Mucosa of descending colon (tissue), 3 donors: ENCODE data around the gene GOLGA6C. TPM values are rescaled to one million over a fixed set of nuclear protein-coding genes. Genes with fewer than 3 reads are reported as not detected.
A peak's percentile ranks its signal among the peaks of the same experiment; 100 is the strongest.
"Not testable (repeated sequence)": the region's sequence is repeated elsewhere in the genome, so short reads cannot be mapped to it uniquely, and the experiment has no call there.

Experiments used
- ATAC-seq: fragments of 200-7000 bp; cut with Tn5 transposase; one replicate; pipeline ENCODE4 v1.9.1; 2020; ENCODE audit warnings: mild to moderate bottlenecking, moderate library complexity
- DNase-seq, 3 donors: peaks; one replicate each; pipeline ENCODE4 v3.0.0-alpha.2; 2020
- H3K36me3 ChIP-seq: fragments of 200-600 bp; one replicate; pipeline ENCODE4 v1.8.0; 2021; ENCODE audit warnings: low read depth, mild to moderate bottlenecking
- H3K4me1 ChIP-seq: fragments of 200-600 bp; one replicate; pipeline ENCODE4 v1.8.0; 2021; ENCODE audit warnings: low read depth, mild to moderate bottlenecking
- H3K4me3 ChIP-seq: fragments of 200-600 bp; one replicate; pipeline ENCODE4 v1.8.0; 2021; ENCODE audit warnings: mild to moderate bottlenecking
- H3K9me3 ChIP-seq: fragments of 200-600 bp; one replicate; pipeline ENCODE4 v1.8.0; 2021; ENCODE audit warnings: mild to moderate bottlenecking
- CTCF ChIP-seq: fragments of 200-600 bp; IDR thresholded peaks from one replicate; pipeline ENCODE4 v1.8.0; 2022; ENCODE audit warnings: antibody characterized with exemption, mild to moderate bottlenecking
- intact Hi-C, 2 donors: fragments of 100-400 bp; cut with DNase I in 1 of 2; cut with micrococcal nuclease in 1 of 2; formaldehyde crosslinking; loops; one replicate each; pipeline versions ENCODE4 v1.11.0 to v1.11.1; 2022; cut with DNase I, micrococcal nuclease
- total RNA-seq, 3 donors: library from RNA; stranded (reverse); fragmentation: NEBNext Ultra II Directional in 2 of 3; extraction: Animal tissue kit (Norgen Biotek cat#: 25700) in 2 of 3; gene quantifications; one replicate each; pipeline versions ENCODE4 v1.2.1 to v1.2.4, GENCODE V29; 2021 to 2023
- donor health status: DM: no; HTN: no; CAD: no; lungs with moderate emphysema.
- donor health status: DM: no; HTN: no; CAD: no.
- donor health status: DM: no; HTN: yes; CAD: no.

GOLGA6C gene
- total RNA-seq, 3 donors from 2014 or later, result not detected

DNA sequence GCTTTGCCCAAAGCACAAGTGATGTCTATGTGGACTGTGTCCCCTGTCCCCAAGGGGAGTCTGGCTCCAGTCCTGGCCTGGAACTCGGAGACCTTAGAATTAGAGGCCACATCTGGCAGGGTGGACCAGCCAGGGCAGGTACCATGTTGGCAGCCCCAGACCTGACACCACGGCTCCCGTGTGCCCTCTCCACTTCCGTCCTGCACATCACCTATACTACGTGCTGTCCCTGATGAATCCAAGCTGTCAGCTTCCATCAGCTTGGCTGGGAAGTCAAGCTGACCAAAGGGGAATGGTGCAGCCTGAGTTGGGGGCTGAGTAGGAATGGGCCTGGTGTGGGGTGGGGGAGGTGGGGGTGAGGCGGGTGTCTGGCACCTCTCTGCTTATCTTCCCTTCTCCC is 41.1 kb upstream of the GOLGA6C start:
- Histone ChIP-seq H3K36me3 (no peaks in the 10 kb centered on the region), H3K4me1 (no peaks in the 10 kb centered on the region), H3K4me3 (no peak overlapping the region), H3K9me3 (no peaks in the 10 kb centered on the region)
- TF ChIP-seq CTCF, result no peak
- ATAC-seq (no peak), DNase-seq (no peak)
- intact Hi-C loops, result no loop called here

DNA sequence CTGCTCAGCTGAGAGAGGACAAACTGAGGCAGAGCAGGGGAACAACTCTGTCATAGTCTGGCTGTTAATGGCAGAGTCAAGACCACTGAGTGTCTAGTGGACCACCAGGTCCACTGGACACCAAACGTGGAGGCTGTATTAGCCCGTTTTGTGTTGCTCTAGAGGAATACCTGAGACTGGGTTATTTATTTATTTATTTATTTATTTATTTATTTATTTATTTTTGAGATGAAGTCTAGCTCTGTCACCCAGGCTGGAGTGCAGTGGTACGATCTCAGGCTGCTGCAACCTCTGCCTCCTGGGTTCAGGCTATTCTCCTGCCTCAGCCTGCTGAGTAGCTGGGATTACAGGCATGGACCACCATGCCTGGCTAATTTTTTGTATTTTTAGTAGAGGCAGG is 40.6 kb upstream of the GOLGA6C start:
- ATAC-seq, DNase-seq, H3K9me3 ChIP-seq, intact Hi-C loops, H3K4me1 ChIP-seq, H3K36me3 ChIP-seq, H3K4me3 ChIP-seq: not testable (repeated sequence)

DNA sequence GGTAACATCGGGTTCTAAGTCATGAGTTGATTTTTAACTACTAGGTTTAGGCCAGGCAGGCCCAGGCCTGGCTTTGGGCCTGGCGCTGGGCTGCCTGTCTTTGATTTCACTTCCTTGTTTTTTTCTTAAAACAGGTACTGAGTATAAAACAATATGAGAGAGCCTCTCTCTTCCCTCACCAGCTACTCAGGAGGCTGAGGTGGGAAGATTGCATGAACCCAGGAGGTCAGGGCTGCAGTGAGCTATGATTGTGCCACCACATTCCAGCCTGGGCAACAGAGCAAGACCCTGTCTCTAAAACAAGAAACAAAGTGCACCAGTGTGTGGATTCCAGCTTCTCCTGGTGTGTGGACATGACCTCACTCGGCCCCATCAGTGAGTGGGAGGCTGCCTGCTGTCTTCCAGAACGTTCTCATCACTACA is 38.6 kb upstream of the GOLGA6C start:
- H3K4me3 ChIP-seq, ATAC-seq, intact Hi-C loops, H3K4me1 ChIP-seq, H3K9me3 ChIP-seq, DNase-seq, H3K36me3 ChIP-seq: not testable (repeated sequence)

GRCh38 chr15:75223688-75224087 is 34.4 kb upstream of the GOLGA6C start:
- DNase-seq (no peak), ATAC-seq (no peak)
- Histone ChIP-seq H3K36me3 (no peaks in the 10 kb centered on the region), H3K9me3 (no peaks in the 10 kb centered on the region), H3K4me3 (no peak overlapping the region), H3K4me1 (no peaks in the 10 kb centered on the region)
- intact Hi-C loops, result no loop called here
- no peak for TF ChIP-seq CTCF

DNA sequence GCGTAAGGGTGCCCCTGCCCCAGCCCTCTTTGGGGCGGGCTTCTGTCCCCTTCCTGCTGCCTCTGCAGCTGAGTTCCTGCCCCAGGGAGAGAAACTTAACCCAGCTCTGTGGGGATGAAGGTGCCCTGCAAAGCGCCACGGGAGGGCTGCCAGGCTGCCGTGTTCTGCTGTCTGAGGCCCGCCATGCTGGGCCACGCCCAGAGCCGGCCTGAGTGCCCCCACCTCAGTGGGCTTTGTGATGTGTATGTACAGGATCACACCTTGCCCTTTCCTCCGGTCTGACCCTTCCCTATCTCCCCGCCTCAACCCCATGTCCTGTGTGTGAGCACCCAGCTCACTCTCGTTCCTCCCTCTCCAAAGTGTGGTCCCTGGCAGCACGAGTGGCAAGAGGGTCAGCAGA is 33.9 kb upstream of the GOLGA6C start:
- H3K36me3 ChIP-seq, result no peaks in the 10 kb centered on the region
- ATAC-seq (no peak), DNase-seq (no peak)
- intact Hi-C loops, result no loop called here
- H3K9me3 ChIP-seq, result no peaks in the 10 kb centered on the region
- TF ChIP-seq CTCF, result no peak
- no peaks in the 10 kb centered on the region for H3K4me1 ChIP-seq
- H3K4me3 ChIP-seq, result no peak overlapping the region

DNA sequence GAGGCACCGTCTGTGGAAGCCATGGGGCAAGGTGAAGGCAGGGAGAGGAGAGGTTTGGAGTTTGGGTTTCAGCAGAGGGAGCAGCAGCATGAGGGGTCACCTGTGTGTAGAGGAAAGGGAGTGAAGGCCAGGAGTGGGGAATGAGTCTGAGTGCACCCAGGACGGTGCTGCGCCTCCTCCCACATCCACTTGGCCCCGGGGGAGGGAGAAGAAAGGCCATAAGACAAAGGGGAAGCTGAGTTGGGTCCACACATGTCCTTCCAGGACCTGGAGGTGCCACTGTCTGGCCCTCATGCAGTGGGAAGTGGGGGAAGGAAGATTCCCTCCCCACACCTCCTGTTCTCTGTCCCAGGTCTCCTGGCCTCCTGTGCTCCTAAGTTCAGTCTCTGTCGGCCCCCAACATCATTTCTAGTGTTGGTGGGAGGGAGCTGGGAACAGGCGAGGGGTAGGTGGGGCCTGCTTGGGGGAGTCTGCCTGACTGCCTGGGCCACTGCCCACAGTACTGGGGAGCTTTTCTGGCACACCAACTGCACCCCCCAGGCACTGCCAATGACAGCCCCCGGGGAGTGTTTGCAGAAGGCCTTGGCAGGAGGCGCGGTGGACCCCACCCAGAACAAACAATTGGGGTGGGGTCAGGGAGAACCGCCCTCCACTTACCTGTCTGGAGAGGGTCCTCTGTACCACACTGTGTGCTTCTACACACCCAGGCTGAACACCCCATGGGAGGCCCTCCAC is 32.9 kb upstream of the GOLGA6C start:
- H3K4me1 ChIP-seq, intact Hi-C loops: not testable (repeated sequence)

DNA sequence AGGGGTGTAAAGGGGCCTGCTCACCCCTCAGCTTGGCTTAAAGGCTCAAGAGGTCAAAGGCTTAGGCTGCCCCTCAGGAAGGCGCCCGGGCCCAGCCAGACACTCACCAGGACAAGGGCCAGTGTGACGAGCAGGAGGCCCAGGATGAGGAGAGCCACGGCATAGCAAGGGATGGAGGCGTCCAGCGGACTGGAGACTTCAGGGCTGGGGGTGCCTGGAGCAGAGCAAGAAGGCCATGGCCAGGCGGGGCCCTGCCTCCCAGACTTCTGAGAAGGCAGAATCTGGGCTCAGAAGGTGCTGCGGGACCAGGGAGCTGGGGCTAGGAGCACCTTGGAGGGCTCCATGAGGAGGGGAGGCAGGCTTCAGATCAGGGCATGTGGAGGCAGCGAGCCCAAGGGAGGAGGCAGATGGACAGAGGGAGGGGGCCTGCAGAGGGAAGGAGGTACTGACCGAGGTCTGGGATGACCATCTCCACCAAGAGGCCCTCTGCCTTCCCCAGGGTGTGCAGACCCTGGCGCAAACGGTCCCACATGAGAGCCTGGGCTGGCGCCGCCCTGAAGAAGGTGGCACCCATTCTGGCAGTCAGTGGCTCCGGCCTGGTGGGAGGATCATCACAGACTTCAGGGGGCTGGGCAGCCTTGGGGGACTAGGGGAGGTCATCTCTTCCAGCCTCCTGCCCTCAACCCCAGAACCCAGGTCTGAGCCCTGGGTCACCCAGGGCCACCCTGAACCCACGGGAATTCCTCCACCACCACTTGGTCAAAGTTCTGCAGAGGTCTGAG is 32.0 kb upstream of the GOLGA6C start:
- Histone ChIP-seq H3K4me3 (no peak overlapping the region), H3K36me3 (no peaks in the 10 kb centered on the region), H3K4me1 (no peaks in the 10 kb centered on the region), H3K9me3 (no peaks in the 10 kb centered on the region)
- intact Hi-C loops, result no loop called here
- peak in 1 of 3 donors; percentile 37 for DNase-seq
- no peak for TF ChIP-seq CTCF
- no peak for ATAC-seq

More for the DNA sequence above, 32.9 kb upstream of the GOLGA6C start:
- not testable (repeated sequence) for H3K36me3 ChIP-seq, H3K9me3 ChIP-seq, H3K4me3 ChIP-seq
- ATAC-seq (peak; percentile 21), DNase-seq (peak in 1 of 3 donors; percentile 43)

DNA sequence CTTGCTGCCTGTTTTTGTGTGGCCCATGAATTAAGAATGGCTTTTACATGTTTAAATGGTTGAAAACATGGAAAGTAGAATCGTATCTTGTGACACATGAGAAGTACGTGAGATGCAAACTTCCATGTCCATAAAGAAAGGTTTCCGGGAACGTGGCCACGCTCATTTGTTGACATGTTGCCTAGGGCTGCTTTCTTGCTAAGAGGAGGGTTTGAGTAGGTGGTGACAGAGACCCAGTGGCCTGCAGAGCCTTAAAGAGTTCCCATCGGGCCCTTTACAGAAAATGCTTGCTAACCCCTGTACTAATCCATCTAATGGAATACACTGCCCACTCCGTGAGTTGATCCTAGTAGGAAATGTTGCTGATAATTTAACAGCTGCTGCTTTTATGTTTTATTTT is 31.0 kb upstream of the GOLGA6C start:
- H3K4me3 ChIP-seq, DNase-seq, intact Hi-C loops, H3K36me3 ChIP-seq, ATAC-seq, H3K9me3 ChIP-seq, H3K4me1 ChIP-seq: not testable (repeated sequence)
